ENCODE measurements around the gene C1orf210. TPM values are rescaled to one million over a fixed set of nuclear protein-coding genes. Genes with fewer than 3 reads are reported as not detected.

The C1orf210 gene
- total and polyA plus RNA-seq, 2 of the 13 experiments (the other 11 are each of a cell fraction or from before 2014, with no cell fraction given): 0.49 to 5.1 TPM

DNA sequence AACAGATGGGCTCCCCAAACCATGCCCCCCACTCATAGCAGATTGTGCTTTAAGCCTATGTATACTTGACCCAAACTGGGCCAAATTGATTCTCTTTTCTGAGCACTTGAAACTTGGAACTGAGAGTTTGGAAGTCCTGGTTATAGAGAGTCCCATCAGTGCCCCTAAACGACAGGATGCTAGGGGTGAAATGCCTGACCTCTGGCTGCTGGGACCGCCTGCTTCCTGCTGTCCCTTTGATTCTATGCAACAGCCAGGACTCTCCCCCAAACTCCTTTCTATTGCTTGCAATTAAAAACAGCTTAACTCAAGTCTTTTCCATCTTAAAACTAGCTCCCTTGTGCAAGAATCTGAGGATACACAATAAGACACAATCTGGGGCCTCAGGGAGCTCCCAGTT is 4.7 kb downstream of the C1orf210 start:
- in situ Hi-C loops (cut with HindIII; ENCODE audit: extremely low pct_ligation_motif_present, low pct_unique_long_range_greater_than_20kb) (no loop called here), intact Hi-C loops (cut with micrococcal nuclease; ENCODE audit: unreplicated experiment) (no loop called here)
- Histone ChIP-seq H3K27ac (ENCODE audit: extremely low read length, insufficient read depth, low read length) (no peak overlapping the region), H2AFZ (ENCODE audit: low read length) (no peak overlapping the region), H3K79me2 (ENCODE audit: insufficient read depth, low read length) (no peaks in the 10 kb centered on the region), H3K36me3 (replicated peaks in 1 of 2; ENCODE audit: control insufficient read depth in 1 of 2, insufficient read depth in 2 of 2, low read length in 2 of 2) (no peaks in the 10 kb centered on the region), H3K4me3 (replicated peaks in 1 of 3; ENCODE audit: insufficient read depth in 1 of 3, low read depth in 2 of 3, low read length in 3 of 3) (no peak overlapping the region), H3K4me2 (ENCODE audit: low read depth, low read length) (no peak overlapping the region), H3K27me3 (ENCODE audit: control insufficient read depth in 1 of 2, insufficient read depth in 2 of 2, low read length in 2 of 2) (no peaks in the 10 kb centered on the region), H3K4me1 (ENCODE audit: insufficient read depth, low read length) (peaks cover 97% of the 10 kb centered on the region), H3K9me3 (ENCODE audit: low read length) (no peaks in the 10 kb centered on the region), H4K20me1 (ENCODE audit: insufficient read depth, low read length) (no peaks in the 10 kb centered on the region), H3K9ac (ENCODE audit: insufficient read depth, low read depth, low read length) (no peak overlapping the region)
- BruUV-seq (replicated peaks): no TSS peak
- FAIRE-seq (no peak), DNase-seq (ENCODE audit: low spot score) (no peak), ATAC-seq (no peak)
- TF ChIP-seq MEF2D (CRISPR knock-in tag; IDR thresholded peaks at IDR 0.05): no peak
- WGBS (ENCODE audit: low lambda C conversion rate): 38% methylated on average over 2 of the region's 2 CpGs
- POLR2A ChIA-PET: interaction anchor here (1.4 kb wide), 1 partner anchor 68 kb away, joined by 7 read pairs; no protein-coding TSS in a partner anchor
- CTCF ChIA-PET (ENCODE audit: low intra/inter-chr PET ratio, low total read pairs): no interaction called here

GRCh38 chr1:43279666-43280065 is 5.7 kb downstream of the C1orf210 start:
- intact Hi-C loops (cut with micrococcal nuclease; ENCODE audit: unreplicated experiment) (no loop called here), in situ Hi-C loops (cut with HindIII; ENCODE audit: extremely low pct_ligation_motif_present, low pct_unique_long_range_greater_than_20kb) (no loop called here)
- Histone ChIP-seq H3K9me3 (ENCODE audit: low read length) (no peaks in the 10 kb centered on the region), H3K4me2 (ENCODE audit: low read depth, low read length) (no peak overlapping the region), H3K27me3 (ENCODE audit: control insufficient read depth in 1 of 2, insufficient read depth in 2 of 2, low read length in 2 of 2) (no peaks in the 10 kb centered on the region), H3K4me1 (ENCODE audit: insufficient read depth, low read length) (peaks cover 97% of the 10 kb centered on the region), H3K9ac (ENCODE audit: insufficient read depth, low read depth, low read length) (no peak overlapping the region), H4K20me1 (ENCODE audit: insufficient read depth, low read length) (no peaks in the 10 kb centered on the region), H2AFZ (ENCODE audit: low read length) (no peak overlapping the region), H3K27ac (ENCODE audit: extremely low read length, insufficient read depth, low read length) (no peak overlapping the region), H3K36me3 (replicated peaks in 1 of 2; ENCODE audit: control insufficient read depth in 1 of 2, insufficient read depth in 2 of 2, low read length in 2 of 2) (no peaks in the 10 kb centered on the region), H3K4me3 (replicated peaks in 1 of 3; ENCODE audit: insufficient read depth in 1 of 3, low read depth in 2 of 3, low read length in 3 of 3) (no peak overlapping the region), H3K79me2 (ENCODE audit: insufficient read depth, low read length) (no peaks in the 10 kb centered on the region)
- no TSS peak for BruUV-seq (replicated peaks)
- POLR2A ChIA-PET: no interaction called here
- 95% methylated on average over 5 of the region's 6 CpGs for WGBS (ENCODE audit: low lambda C conversion rate)
- ATAC-seq (no peak), FAIRE-seq (no peak), DNase-seq (ENCODE audit: low spot score) (no peak)
- CTCF ChIA-PET (ENCODE audit: low intra/inter-chr PET ratio, low total read pairs): no interaction called here
- TF ChIP-seq ZNF317 (CRISPR knock-in tag; IDR thresholded peaks at IDR 0.05) (no peak), SMAD9 (CRISPR knock-in tag; IDR thresholded peaks at IDR 0.05) (no peak), ZNF781 (CRISPR knock-in tag; IDR thresholded peaks at IDR 0.05; ENCODE audit: borderline replicate concordance, not compliant biosample characterization) (no peak), TFDP2 (CRISPR knock-in tag; IDR thresholded peaks at IDR 0.05) (no peak), ZSCAN12 (CRISPR knock-in tag; IDR thresholded peaks at IDR 0.05) (no peak), ZNF644 (CRISPR knock-in tag; IDR thresholded peaks at IDR 0.05; ENCODE audit: low read depth) (no peak), NFE2 (CRISPR knock-in tag; IDR thresholded peaks at IDR 0.05) (no peak), HNRNPK (IDR thresholded peaks at IDR 0.05; ENCODE audit: low read depth, low read length, poor library complexity, severe bottlenecking) (no peak)
- TF ChIP-seq, protein P1, sequence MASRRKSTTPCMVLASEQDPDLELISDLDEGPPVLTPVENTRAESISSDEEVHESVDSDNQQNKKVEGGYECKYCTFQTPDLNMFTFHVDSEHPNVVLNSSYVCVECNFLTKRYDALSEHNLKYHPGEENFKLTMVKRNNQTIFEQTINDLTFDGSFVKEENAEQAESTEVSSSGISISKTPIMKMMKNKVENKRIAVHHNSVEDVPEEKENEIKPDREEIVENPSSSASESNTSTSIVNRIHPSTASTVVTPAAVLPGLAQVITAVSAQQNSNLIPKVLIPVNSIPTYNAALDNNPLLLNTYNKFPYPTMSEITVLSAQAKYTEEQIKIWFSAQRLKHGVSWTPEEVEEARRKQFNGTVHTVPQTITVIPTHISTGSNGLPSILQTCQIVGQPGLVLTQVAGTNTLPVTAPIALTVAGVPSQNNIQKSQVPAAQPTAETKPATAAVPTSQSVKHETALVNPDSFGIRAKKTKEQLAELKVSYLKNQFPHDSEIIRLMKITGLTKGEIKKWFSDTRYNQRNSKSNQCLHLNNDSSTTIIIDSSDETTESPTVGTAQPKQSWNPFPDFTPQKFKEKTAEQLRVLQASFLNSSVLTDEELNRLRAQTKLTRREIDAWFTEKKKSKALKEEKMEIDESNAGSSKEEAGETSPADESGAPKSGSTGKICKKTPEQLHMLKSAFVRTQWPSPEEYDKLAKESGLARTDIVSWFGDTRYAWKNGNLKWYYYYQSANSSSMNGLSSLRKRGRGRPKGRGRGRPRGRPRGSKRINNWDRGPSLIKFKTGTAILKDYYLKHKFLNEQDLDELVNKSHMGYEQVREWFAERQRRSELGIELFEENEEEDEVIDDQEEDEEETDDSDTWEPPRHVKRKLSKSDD (CRISPR knock-in tag; IDR thresholded peaks at IDR 0.05; ENCODE audit: low read depth): no peak
- TF ChIP-seq, protein P2, sequence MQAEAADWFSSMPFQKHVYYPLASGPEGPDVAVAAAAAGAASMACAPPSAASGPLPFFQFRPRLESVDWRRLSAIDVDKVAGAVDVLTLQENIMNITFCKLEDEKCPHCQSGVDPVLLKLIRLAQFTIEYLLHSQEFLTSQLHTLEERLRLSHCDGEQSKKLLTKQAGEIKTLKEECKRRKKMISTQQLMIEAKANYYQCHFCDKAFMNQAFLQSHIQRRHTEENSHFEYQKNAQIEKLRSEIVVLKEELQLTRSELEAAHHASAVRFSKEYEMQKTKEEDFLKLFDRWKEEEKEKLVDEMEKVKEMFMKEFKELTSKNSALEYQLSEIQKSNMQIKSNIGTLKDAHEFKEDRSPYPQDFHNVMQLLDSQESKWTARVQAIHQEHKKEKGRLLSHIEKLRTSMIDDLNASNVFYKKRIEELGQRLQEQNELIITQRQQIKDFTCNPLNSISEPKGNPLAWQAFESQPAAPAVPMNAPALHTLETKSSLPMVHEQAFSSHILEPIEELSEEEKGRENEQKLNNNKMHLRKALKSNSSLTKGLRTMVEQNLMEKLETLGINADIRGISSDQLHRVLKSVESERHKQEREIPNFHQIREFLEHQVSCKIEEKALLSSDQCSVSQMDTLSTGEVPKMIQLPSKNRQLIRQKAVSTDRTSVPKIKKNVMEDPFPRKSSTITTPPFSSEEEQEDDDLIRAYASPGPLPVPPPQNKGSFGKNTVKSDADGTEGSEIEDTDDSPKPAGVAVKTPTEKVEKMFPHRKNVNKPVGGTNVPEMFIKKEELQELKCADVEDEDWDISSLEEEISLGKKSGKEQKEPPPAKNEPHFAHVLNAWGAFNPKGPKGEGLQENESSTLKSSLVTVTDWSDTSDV (CRISPR knock-in tag; IDR thresholded peaks at IDR 0.05): no peak
